CD4-positive, CD25-positive, alpha-beta regulatory T cell (primary cell): ENCODE data around the gene DIAPH3. TPM values are rescaled to one million over a fixed set of nuclear protein-coding genes. Genes with fewer than 3 reads are reported as not detected.

Experiments
- ATAC-seq, 2 donors: fragments of 150-1000 bp; cut with Tn5 transposase; one replicate each; pipeline ENCODE4 v1.10.0; 2021; ENCODE audit warnings: low read depth in 2 of 2, moderate number of reproducible peaks in 2 of 2, moderate library complexity in 1 of 2
- DNase-seq, 3 donors: peaks; one replicate each; pipeline versions ENCODE4 v3.0.0 to v3.0.0-alpha.2; 2012 to 2022; ENCODE audit warnings: mixed read lengths in 1 of 3
- H3K27ac ChIP-seq: one replicate; pipeline ENCODE4 v1.7.0; 2013; ENCODE audit warnings: mild to moderate bottlenecking, low read length; ENCODE audit not compliant: insufficient read depth, poor library complexity, severe bottlenecking
- H3K27me3 ChIP-seq: one replicate; pipeline ENCODE4 v1.7.0; 2013; ENCODE audit warnings: low read length; ENCODE audit not compliant: control insufficient read depth, insufficient read depth
- H3K36me3 ChIP-seq: one replicate; pipeline ENCODE4 v1.7.0; 2013; ENCODE audit warnings: mild to moderate bottlenecking, low read length, moderate library complexity; ENCODE audit not compliant: control insufficient read depth, insufficient read depth
- H3K4me1 ChIP-seq: 2 replicates; pipeline ENCODE4 v1.7.0; 2013; ENCODE audit warnings: mild to moderate bottlenecking, low read length; ENCODE audit not compliant: insufficient read depth, control insufficient read depth, poor library complexity, severe bottlenecking
- H3K4me3 ChIP-seq: one replicate; pipeline ENCODE4 v1.7.0; 2013; ENCODE audit warnings: low read depth, mild to moderate bottlenecking, low read length, moderate library complexity
- H3K9me3 ChIP-seq, 2 experiments: 1 replicate in 1 of 2; 2 replicates in 1 of 2; pipeline ENCODE4 v1.7.0; 2013; ENCODE audit warnings: low read length in 2 of 2, mild to moderate bottlenecking in 1 of 2, moderate library complexity in 1 of 2; ENCODE audit not compliant: control insufficient read depth in 2 of 2
- H3K27ac Mint-ChIP-seq, 3 donors: one replicate each; pipeline ENCODE4 v1.8.0; 2020 to 2022; ENCODE audit warnings: mild to moderate bottlenecking in 3 of 3, mixed read lengths in 3 of 3, moderate library complexity in 2 of 3
- H3K27me3 Mint-ChIP-seq: one replicate; pipeline ENCODE4 v1.8.0; 2022; ENCODE audit warnings: mild to moderate bottlenecking, mixed read lengths
- H3K36me3 Mint-ChIP-seq: one replicate; pipeline ENCODE4 v1.8.0; 2020; ENCODE audit warnings: mixed read lengths
- H3K4me1 Mint-ChIP-seq, 4 donors: one replicate each; pipeline ENCODE4 v1.8.0; 2020 to 2022; ENCODE audit warnings: mixed read lengths in 4 of 4, mild to moderate bottlenecking in 1 of 4
- H3K4me3 Mint-ChIP-seq, 4 donors: one replicate each; pipeline ENCODE4 v1.8.0; 2020 to 2022; ENCODE audit warnings: mild to moderate bottlenecking in 4 of 4, mixed read lengths in 4 of 4, moderate library complexity in 3 of 4
- H3K9me3 Mint-ChIP-seq, 7 donors: one replicate each; pipeline ENCODE4 v1.8.0; 2020 to 2022; ENCODE audit warnings: mixed read lengths in 7 of 7, mild to moderate bottlenecking in 3 of 7, moderate library complexity in 2 of 7
- polyA plus RNA-seq, 4 donors: library from polyadenylated mRNA; unstranded; fragments of 300-500 nt; fragmentation: Illumina TruSeq; gene quantifications; one replicate each; pipeline ENCODE4 v1.2.3, GENCODE V29; 2021
- total RNA-seq: library from RNA; stranded (reverse); gene quantifications from one replicate; pipeline ENCODE4 v1.2.3, GENCODE V29; 2022

DIAPH3 gene
- total and polyA plus RNA-seq, 5 donors from 2014 or later: 0.09 to 0.57 (median 0.27) TPM

- Histone ChIP-seq H3K27me3 (no peaks in the 10 kb centered on the region), H3K4me3 (no peak overlapping the region), H3K27ac (no peak overlapping the region), H3K4me1 (no peaks in the 10 kb centered on the region), H3K36me3 (no peaks in the 10 kb centered on the region), H3K9me3 (no peaks in the 10 kb centered on the region)
- Mint-ChIP-seq H3K27me3 (no peaks in the 10 kb centered on the region), H3K36me3 (no peaks in the 10 kb centered on the region), H3K4me1 (no peaks in the 10 kb centered on the region), H3K9me3 (no peaks in the 10 kb centered on the region), H3K4me3 (no peak overlapping the region), H3K27ac (no peak overlapping the region)
- ATAC-seq: no peak
- DNase-seq: no peak
These were observed 298.3 kb downstream of the DIAPH3 start for GRCh38 chr13:59865398-59865797.

GRCh38 chr13:59863621-59864020 lies 300.1 kb downstream of the DIAPH3 start:
- no peak for DNase-seq
- H3K27me3 Mint-ChIP-seq: no peaks in the 10 kb centered on the region

GRCh38 chr13:59861676-59862075 lies 302.1 kb downstream of the DIAPH3 start:
- Histone ChIP-seq H3K36me3 (no peaks in the 10 kb centered on the region), H3K9me3 (no peaks in the 10 kb centered on the region), H3K4me3 (no peak overlapping the region), H3K27ac (no peak overlapping the region), H3K4me1 (no peaks in the 10 kb centered on the region), H3K27me3 (no peaks in the 10 kb centered on the region)
- ATAC-seq (no peak), DNase-seq (no peak)
- Mint-ChIP-seq H3K4me1 (no peaks in the 10 kb centered on the region), H3K27ac (no peak overlapping the region), H3K4me3 (no peak overlapping the region), H3K27me3 (no peaks in the 10 kb centered on the region), H3K9me3 (no peaks in the 10 kb centered on the region), H3K36me3 (no peaks in the 10 kb centered on the region)

More at GRCh38 chr13:59863621-59864020, 300.1 kb downstream of the DIAPH3 start:
- no peaks in the 10 kb centered on the region for H3K4me1 ChIP-seq
- no peak overlapping the region for H3K4me3 Mint-ChIP-seq
- H3K27me3 ChIP-seq: no peaks in the 10 kb centered on the region
- H3K9me3 ChIP-seq: no peaks in the 10 kb centered on the region
- no peak overlapping the region for H3K27ac ChIP-seq
- H3K4me1 Mint-ChIP-seq: no peaks in the 10 kb centered on the region
- H3K36me3 Mint-ChIP-seq: no peaks in the 10 kb centered on the region
- H3K9me3 Mint-ChIP-seq: no peaks in the 10 kb centered on the region
- H3K36me3 ChIP-seq: no peaks in the 10 kb centered on the region
- no peak overlapping the region for H3K27ac Mint-ChIP-seq
- no peak for ATAC-seq
- H3K4me3 ChIP-seq: no peak overlapping the region

- H3K27ac ChIP-seq: no peak overlapping the region
- no peaks in the 10 kb centered on the region for H3K27me3 ChIP-seq
- no peaks in the 10 kb centered on the region for H3K9me3 ChIP-seq
- ATAC-seq: no peak
- H3K4me3 ChIP-seq: no peak overlapping the region
- Mint-ChIP-seq H3K36me3 (no peaks in the 10 kb centered on the region), H3K4me3 (no peak overlapping the region), H3K27ac (no peak overlapping the region), H3K4me1 (no peaks in the 10 kb centered on the region), H3K9me3 (peaks cover 0 to under 1% (median 0%) of the 10 kb centered on the region in 7 donors), H3K27me3 (no peaks in the 10 kb centered on the region)
- DNase-seq: no peak
- no peaks in the 10 kb centered on the region for H3K4me1 ChIP-seq
- H3K36me3 ChIP-seq: no peaks in the 10 kb centered on the region
These were observed 307.4 kb downstream of the DIAPH3 start for GRCh38 chr13:59856281-59856810.

- H3K4me3 Mint-ChIP-seq: no peak overlapping the region
- Histone ChIP-seq H3K27ac (no peak overlapping the region), H3K4me3 (no peak overlapping the region), H3K27me3 (no peaks in the 10 kb centered on the region), H3K36me3 (no peaks in the 10 kb centered on the region), H3K4me1 (no peaks in the 10 kb centered on the region), H3K9me3 (no peaks in the 10 kb centered on the region)
- no peaks in the 10 kb centered on the region for H3K27me3 Mint-ChIP-seq
- DNase-seq (no peak), ATAC-seq (no peak)
- no peak overlapping the region for H3K27ac Mint-ChIP-seq
- no peaks in the 10 kb centered on the region for H3K36me3 Mint-ChIP-seq
- no peaks in the 10 kb centered on the region for H3K4me1 Mint-ChIP-seq
- H3K9me3 Mint-ChIP-seq: peaks cover 0 to 4% (median 0%) of the 10 kb centered on the region in 7 donors
These were observed 316.7 kb downstream of the DIAPH3 start for GRCh38 chr13:59846845-59847620.

GRCh38 chr13:59843040-59843439 lies 320.7 kb downstream of the DIAPH3 start:
- H3K4me1 Mint-ChIP-seq: peaks cover 0 to 1% (median 0%) of the 10 kb centered on the region in 4 donors
- no peak overlapping the region for H3K4me3 ChIP-seq
- no peaks in the 10 kb centered on the region for H3K9me3 ChIP-seq
- DNase-seq (no peak), ATAC-seq (no peak)
- H3K27ac Mint-ChIP-seq: no peak overlapping the region
- H3K27ac ChIP-seq: no peak overlapping the region
- H3K4me3 Mint-ChIP-seq: no peak overlapping the region
- H3K4me1 ChIP-seq: no peaks in the 10 kb centered on the region
- no peaks in the 10 kb centered on the region for H3K36me3 ChIP-seq
- no peaks in the 10 kb centered on the region for H3K9me3 Mint-ChIP-seq
- H3K36me3 Mint-ChIP-seq: no peaks in the 10 kb centered on the region
- no peaks in the 10 kb centered on the region for H3K27me3 Mint-ChIP-seq
- no peaks in the 10 kb centered on the region for H3K27me3 ChIP-seq

- peaks cover 0 to 1% (median 0%) of the 10 kb centered on the region in 4 donors for H3K4me1 Mint-ChIP-seq
- no peaks in the 10 kb centered on the region for H3K9me3 ChIP-seq
- H3K36me3 Mint-ChIP-seq: no peaks in the 10 kb centered on the region
- no peak overlapping the region for H3K4me3 ChIP-seq
- no peaks in the 10 kb centered on the region for H3K4me1 ChIP-seq
- no peak overlapping the region for H3K4me3 Mint-ChIP-seq
- H3K27ac Mint-ChIP-seq: no peak overlapping the region
- H3K27me3 ChIP-seq: no peaks in the 10 kb centered on the region
- DNase-seq (no peak), ATAC-seq (no peak)
- no peaks in the 10 kb centered on the region for H3K9me3 Mint-ChIP-seq
- H3K27ac ChIP-seq: no peak overlapping the region
- no peaks in the 10 kb centered on the region for H3K36me3 ChIP-seq
- H3K27me3 Mint-ChIP-seq: no peaks in the 10 kb centered on the region
These were observed 321.2 kb downstream of the DIAPH3 start for GRCh38 chr13:59842507-59842906.

- no peak overlapping the region for H3K4me3 Mint-ChIP-seq
- peaks cover 0 to 1% (median 0%) of the 10 kb centered on the region in 4 donors for H3K4me1 Mint-ChIP-seq
- no peaks in the 10 kb centered on the region for H3K4me1 ChIP-seq
These were observed 324.5 kb downstream of the DIAPH3 start for GRCh38 chr13:59839186-59839585.

More at GRCh38 chr13:59839186-59839585, 324.5 kb downstream of the DIAPH3 start:
- H3K27me3 Mint-ChIP-seq: no peaks in the 10 kb centered on the region
- no peak overlapping the region for H3K4me3 ChIP-seq
- H3K27me3 ChIP-seq: no peaks in the 10 kb centered on the region
- no peaks in the 10 kb centered on the region for H3K36me3 Mint-ChIP-seq
- H3K36me3 ChIP-seq: no peaks in the 10 kb centered on the region
- no peak for DNase-seq
- no peak for ATAC-seq
- no peak overlapping the region for H3K27ac Mint-ChIP-seq
- no peak overlapping the region for H3K27ac ChIP-seq
- H3K9me3 ChIP-seq: no peaks in the 10 kb centered on the region
- no peaks in the 10 kb centered on the region for H3K9me3 Mint-ChIP-seq
